Skeletal muscle tissue (tissue), 4 donors: Measurements from ENCODE around the gene PHGDH. TPM values are rescaled to one million over a fixed set of nuclear protein-coding genes. Genes with fewer than 3 reads are reported as not detected.

Experiments
- H3K27ac ChIP-seq: one replicate; pipeline ENCODE4 v1.7.0; 2013; ENCODE audit warnings: mild to moderate bottlenecking, low read depth, low read length, inconsistent platforms
- H3K27me3 ChIP-seq, 3 donors: one replicate each; pipeline ENCODE4 v1.7.0; 2013; ENCODE audit warnings: low read length in 3 of 3; ENCODE audit not compliant: control insufficient read depth in 3 of 3, insufficient read depth in 3 of 3
- H3K36me3 ChIP-seq, 3 donors: one replicate each; pipeline ENCODE4 v1.7.0; 2013; ENCODE audit warnings: low read length in 3 of 3; ENCODE audit not compliant: control insufficient read depth in 3 of 3, insufficient read depth in 3 of 3
- H3K4me1 ChIP-seq, 3 donors: one replicate each; pipeline ENCODE4 v1.7.0; 2013; ENCODE audit warnings: low read length in 3 of 3, mild to moderate bottlenecking in 3 of 3; ENCODE audit not compliant: control insufficient read depth in 3 of 3, insufficient read depth in 3 of 3
- H3K4me3 ChIP-seq, 3 donors: one replicate each; pipeline ENCODE4 v1.7.0; 2013; ENCODE audit warnings: low read length in 3 of 3
- H3K9ac ChIP-seq, 3 donors: one replicate each; pipeline ENCODE4 v1.7.0; 2013; ENCODE audit warnings: low read length in 3 of 3, mild to moderate bottlenecking in 3 of 3, moderate library complexity in 2 of 3, low read depth in 1 of 3
- H3K9me3 ChIP-seq, 3 donors: one replicate each; pipeline ENCODE4 v1.7.0; 2013; ENCODE audit warnings: low read length in 3 of 3; ENCODE audit not compliant: control insufficient read depth in 3 of 3
- total RNA-seq: library from RNA; depleted of rRNA; stranded (reverse); fragments of >200 nt; gene quantifications from one replicate; pipeline ENCODE4 v1.2.3, GENCODE V29; 2014
- donor health status: Osteomylitis.

The PHGDH gene
- total RNA-seq, 1 donor from 2014 or later, result 50.1 TPM

- no peak overlapping the region for H3K4me3 ChIP-seq
- H3K9ac ChIP-seq, result peak overlapping the region in 1 of 3 donors; percentile 33
- H3K27ac ChIP-seq, result no peak overlapping the region
- H3K27me3 ChIP-seq, result peaks cover 0 to 2% (median 0%) of the 10 kb centered on the region in 3 donors
- peaks cover 0 to 6% (median 5%) of the 10 kb centered on the region in 3 donors for H3K4me1 ChIP-seq
- H3K36me3 ChIP-seq, result peaks cover 0 to 4% (median 0%) of the 10 kb centered on the region in 3 donors
- H3K9me3 ChIP-seq, result no peaks in the 10 kb centered on the region
These were observed 25.4 kb downstream of the PHGDH start for GRCh38 chr1:119737040-119737682.

GRCh38 chr1:119738100-119738720 lies 26.5 kb downstream of the PHGDH start:
- Histone ChIP-seq H3K27me3 (peaks cover 0 to 2% (median 0%) of the 10 kb centered on the region in 3 donors), H3K4me3 (no peak overlapping the region), H3K4me1 (peaks cover 7 to 16% (median 14%) of the 10 kb centered on the region in 3 donors), H3K36me3 (peaks cover 0 to 4% (median 0%) of the 10 kb centered on the region in 3 donors), H3K9me3 (no peaks in the 10 kb centered on the region), H3K27ac (no peak overlapping the region), H3K9ac (no peak overlapping the region)

- Histone ChIP-seq H3K36me3 (peaks cover 0 to 4% (median 0%) of the 10 kb centered on the region in 3 donors), H3K27me3 (peaks cover 0 to 2% (median 0%) of the 10 kb centered on the region in 3 donors), H3K27ac (no peak overlapping the region), H3K4me3 (no peak overlapping the region), H3K9me3 (no peaks in the 10 kb centered on the region), H3K4me1 (peaks cover 9 to 25% (median 20%) of the 10 kb centered on the region in 3 donors), H3K9ac (no peak overlapping the region)
These were observed 27.4 kb downstream of the PHGDH start for GRCh38 chr1:119739150-119739549.

DNA sequence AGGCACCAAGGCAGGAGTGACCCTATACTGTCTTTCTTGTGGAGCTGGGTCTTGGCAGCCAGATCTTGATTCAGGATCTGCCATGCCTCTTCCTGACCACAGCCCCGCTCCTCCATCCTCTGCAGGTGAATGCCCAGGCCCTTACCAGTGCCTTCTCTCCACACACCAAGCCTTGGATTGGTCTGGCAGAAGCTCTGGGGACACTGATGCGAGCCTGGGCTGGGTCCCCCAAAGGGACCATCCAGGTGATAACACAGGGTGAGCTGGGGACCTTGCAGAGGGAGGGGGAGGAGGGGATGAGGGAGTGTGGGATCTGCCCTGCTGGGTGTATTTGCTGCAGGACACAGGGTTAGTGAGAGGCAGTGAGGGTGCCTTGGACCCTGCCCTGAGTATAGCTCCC lies 28.5 kb downstream of the PHGDH start:
- H3K9me3 ChIP-seq, result no peaks in the 10 kb centered on the region
- H3K27ac ChIP-seq, result no peak overlapping the region
- H3K27me3 ChIP-seq, result peaks cover 0 to under 1% (median 0%) of the 10 kb centered on the region in 3 donors
- H3K4me1 ChIP-seq, result peaks cover 9 to 27% (median 20%) of the 10 kb centered on the region in 3 donors
- no peak overlapping the region for H3K4me3 ChIP-seq
- H3K36me3 ChIP-seq, result peaks cover 0 to 1% (median 0%) of the 10 kb centered on the region in 3 donors
- H3K9ac ChIP-seq, result no peak overlapping the region

GRCh38 chr1:119740896-119741780 lies 29.4 kb downstream of the PHGDH start:
- peaks cover 9 to 27% (median 20%) of the 10 kb centered on the region in 3 donors for H3K4me1 ChIP-seq
- no peaks in the 10 kb centered on the region for H3K9me3 ChIP-seq
- no peaks in the 10 kb centered on the region for H3K27me3 ChIP-seq
- no peak overlapping the region for H3K9ac ChIP-seq
- H3K36me3 ChIP-seq, result no peaks in the 10 kb centered on the region
- no peak overlapping the region for H3K4me3 ChIP-seq
- no peak overlapping the region for H3K27ac ChIP-seq

- peak overlapping the region in 2 of 3 donors; percentile 26 to 33 for H3K9ac ChIP-seq
- no peaks in the 10 kb centered on the region for H3K9me3 ChIP-seq
- no peak overlapping the region for H3K27ac ChIP-seq
- peaks cover 9 to 27% (median 18%) of the 10 kb centered on the region in 3 donors for H3K4me1 ChIP-seq
- H3K36me3 ChIP-seq, result no peaks in the 10 kb centered on the region
- H3K4me3 ChIP-seq, result no peak overlapping the region
- no peaks in the 10 kb centered on the region for H3K27me3 ChIP-seq
These were observed 30.5 kb downstream of the PHGDH start for GRCh38 chr1:119742202-119742601.

DNA sequence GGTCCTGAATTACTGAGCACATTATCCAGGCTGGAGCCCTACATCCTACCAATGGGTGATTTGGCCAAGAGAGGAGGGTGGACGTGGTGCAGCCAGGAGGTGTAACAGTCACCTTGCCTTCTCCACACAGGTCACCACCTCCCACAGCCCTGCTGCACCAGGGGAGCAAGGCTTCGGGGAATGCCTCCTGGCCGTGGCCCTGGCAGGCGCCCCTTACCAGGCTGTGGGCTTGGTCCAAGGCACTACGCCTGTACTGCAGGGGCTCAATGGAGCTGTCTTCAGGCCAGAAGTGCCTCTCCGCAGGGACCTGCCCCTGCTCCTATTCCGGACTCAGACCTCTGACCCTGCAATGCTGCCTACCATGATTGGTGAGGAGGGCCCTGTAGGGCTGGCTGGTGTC lies 30.9 kb downstream of the PHGDH start:
- H3K36me3 ChIP-seq, result no peaks in the 10 kb centered on the region
- H3K4me3 ChIP-seq, result no peak overlapping the region
- no peaks in the 10 kb centered on the region for H3K9me3 ChIP-seq
- peaks cover 9 to 27% (median 16%) of the 10 kb centered on the region in 3 donors for H3K4me1 ChIP-seq
- no peak overlapping the region for H3K27ac ChIP-seq
- H3K27me3 ChIP-seq, result no peaks in the 10 kb centered on the region
- H3K9ac ChIP-seq, result peak overlapping the region in 1 of 3 donors; percentile 26

GRCh38 chr1:119743308-119743707 lies 31.6 kb downstream of the PHGDH start:
- H3K4me3 ChIP-seq, result no peak overlapping the region
- H3K27me3 ChIP-seq, result no peaks in the 10 kb centered on the region
- H3K4me1 ChIP-seq, result peaks cover 9 to 27% (median 16%) of the 10 kb centered on the region in 3 donors
- H3K36me3 ChIP-seq, result no peaks in the 10 kb centered on the region
- H3K9ac ChIP-seq, result no peak overlapping the region
- no peak overlapping the region for H3K27ac ChIP-seq
- no peaks in the 10 kb centered on the region for H3K9me3 ChIP-seq

GRCh38 chr1:119743776-119744597 lies 32.3 kb downstream of the PHGDH start:
- Histone ChIP-seq H3K4me3 (peak overlapping the region in 1 of 3 donors; percentile 24), H3K27ac (no peak overlapping the region), H3K9me3 (no peaks in the 10 kb centered on the region), H3K9ac (peak overlapping the region in 2 of 3 donors; percentile 30 to 58), H3K36me3 (no peaks in the 10 kb centered on the region), H3K27me3 (no peaks in the 10 kb centered on the region), H3K4me1 (peaks cover 9 to 27% (median 16%) of the 10 kb centered on the region in 3 donors)
